ENCODE measurements around the gene GRIA1.

The GRIA1 gene

GRCh38 chr5:153659039-153659736 is 168.7 kb downstream of the GRIA1 start:
- DNase-seq (ENCODE audit: low read depth in 3 of 3): no peak

DNA sequence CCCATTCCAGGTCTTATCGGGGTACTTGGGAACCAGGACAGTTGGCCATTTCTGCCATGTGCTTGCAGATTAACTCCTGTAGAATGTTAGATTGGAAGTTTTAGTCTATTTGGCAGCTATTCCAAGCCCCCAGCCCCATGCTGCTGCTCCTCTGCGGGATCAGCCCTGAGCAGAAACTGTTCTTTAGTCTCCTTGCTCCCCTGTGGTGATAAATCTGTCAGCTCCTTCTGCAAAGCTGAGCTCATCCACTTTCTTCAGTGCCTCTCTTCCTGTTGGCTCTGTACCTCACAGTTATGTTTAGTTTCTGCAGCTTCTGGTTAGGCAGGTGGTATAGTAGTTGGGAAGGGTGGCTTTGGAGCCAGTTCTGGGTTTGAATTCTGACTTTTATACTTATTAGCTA is 170.4 kb downstream of the GRIA1 start:
- no peak for DNase-seq (ENCODE audit: low read depth in 3 of 3)

GRCh38 chr5:153661897-153662296 is 171.4 kb downstream of the GRIA1 start:
- no peak for DNase-seq (ENCODE audit: low read depth in 3 of 3)

DNA sequence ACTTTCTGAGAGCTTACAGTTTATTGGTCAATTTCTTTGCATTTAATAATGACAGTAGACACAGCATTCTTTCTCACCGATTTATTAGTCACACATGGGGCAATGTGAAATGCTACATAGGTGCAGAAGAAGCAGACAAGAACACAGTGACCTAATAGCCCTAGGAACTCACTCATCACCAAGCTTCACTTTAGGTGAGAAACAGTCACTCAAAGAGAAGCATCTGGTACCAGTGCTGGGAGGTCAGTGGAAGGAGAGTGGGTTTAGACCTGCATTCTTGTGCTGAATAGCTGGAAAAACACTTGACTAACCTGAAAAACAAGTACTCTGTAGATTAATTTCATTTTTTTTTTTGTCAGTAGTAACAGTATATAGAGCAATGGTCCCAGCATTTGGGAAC is 179.6 kb downstream of the GRIA1 start:
- DNase-seq (ENCODE audit: low read depth in 3 of 3): no peak

- no peak for DNase-seq (ENCODE audit: low read depth in 3 of 3)
These were observed 181.3 kb downstream of the GRIA1 start for GRCh38 chr5:153671653-153672346.

DNA sequence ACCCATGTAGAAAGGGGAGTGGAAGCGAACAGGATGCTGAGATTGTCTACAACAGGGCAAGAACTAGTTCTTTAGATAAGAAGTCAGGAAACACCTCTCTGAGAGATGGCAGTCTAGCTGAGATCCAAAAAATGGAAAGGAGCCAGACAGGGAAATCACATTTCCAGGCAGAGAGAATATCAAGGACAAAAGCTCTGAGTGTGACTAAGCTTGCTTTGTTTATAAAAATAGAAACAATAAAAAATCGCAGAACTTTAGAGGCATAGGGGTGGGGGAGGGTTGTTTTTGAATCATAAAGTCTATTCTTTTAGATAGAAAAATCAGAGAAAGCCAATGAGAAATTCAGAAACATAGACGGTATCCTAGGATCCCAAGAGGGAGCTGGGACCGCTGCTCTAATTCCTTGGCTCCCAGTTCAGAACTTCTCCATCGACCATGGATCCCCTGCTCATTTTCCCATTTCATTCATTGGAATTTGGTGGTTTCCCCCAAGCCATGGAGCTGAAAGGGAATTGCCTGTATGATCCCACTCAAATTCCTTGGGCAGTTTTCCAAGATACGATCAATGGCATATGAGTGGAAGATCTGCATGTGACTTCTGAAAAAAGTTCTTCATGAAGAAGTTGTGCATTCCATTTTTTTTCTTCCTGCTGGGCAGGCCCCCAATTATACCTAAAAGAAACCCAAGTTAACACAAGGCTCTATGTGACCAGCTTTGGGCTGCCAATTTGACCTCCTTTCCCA is 182.0 kb downstream of the GRIA1 start:
- no peak for DNase-seq (ENCODE audit: low read depth in 3 of 3)

GRCh38 chr5:153674356-153674755 is 183.9 kb downstream of the GRIA1 start:
- no peak for DNase-seq (ENCODE audit: low read depth in 3 of 3)

GRCh38 chr5:153676406-153676805 is 185.9 kb downstream of the GRIA1 start:
- DNase-seq (ENCODE audit: low read depth in 3 of 3): no peak

DNA sequence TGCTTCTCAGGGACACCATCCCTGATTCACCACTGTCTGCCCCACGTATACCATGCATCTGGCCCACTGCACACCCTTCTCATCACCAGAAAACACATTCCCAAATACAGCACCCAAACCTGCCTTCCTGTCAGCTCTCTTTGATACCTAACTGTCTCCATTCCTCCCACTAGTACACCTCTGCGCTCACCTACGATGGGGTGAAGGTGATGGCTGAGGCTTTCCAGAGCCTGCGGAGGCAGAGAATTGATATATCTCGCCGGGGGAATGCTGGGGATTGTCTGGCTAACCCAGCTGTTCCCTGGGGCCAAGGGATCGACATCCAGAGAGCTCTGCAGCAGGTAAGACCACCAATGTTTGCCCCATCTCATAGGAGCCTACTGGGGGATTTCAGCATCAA is 186.4 kb downstream of the GRIA1 start:
- DNase-seq (ENCODE audit: low read depth in 3 of 3): no peak

DNA sequence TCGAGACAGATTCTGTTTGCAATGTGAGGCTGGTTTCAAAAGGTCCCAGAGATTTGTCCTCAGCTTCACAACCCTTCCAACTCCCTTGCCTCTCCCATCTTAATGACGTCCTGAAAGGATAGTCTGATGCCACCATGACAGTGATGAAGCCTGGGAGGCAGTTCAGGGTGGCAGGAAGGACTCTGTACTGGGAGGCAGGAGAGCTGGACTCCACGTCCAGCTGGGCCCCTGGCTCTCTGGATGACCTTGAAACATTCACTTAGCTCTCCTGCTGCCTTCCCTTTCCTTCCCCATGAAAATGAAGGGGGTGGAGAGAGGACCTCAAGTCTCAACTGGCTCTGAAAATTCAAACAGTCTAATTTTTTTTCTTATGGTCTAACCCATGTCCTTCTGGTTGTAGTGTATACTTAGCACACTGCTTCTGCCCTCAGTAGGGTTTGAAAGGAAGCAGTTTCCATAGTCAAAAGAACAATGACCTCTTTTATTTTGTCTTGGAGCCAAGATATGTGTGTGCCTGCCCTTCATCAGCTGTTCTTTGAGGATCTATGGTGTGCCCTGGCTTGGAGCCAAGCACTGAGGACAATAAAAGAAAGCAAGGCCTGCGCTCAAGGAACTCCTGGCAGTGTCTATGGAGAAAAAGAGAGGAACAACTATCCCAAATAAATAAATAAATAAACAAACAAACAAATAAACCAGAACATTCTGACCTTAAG is 188.3 kb downstream of the GRIA1 start:
- no peak for DNase-seq (ENCODE audit: low read depth in 3 of 3)

DNA sequence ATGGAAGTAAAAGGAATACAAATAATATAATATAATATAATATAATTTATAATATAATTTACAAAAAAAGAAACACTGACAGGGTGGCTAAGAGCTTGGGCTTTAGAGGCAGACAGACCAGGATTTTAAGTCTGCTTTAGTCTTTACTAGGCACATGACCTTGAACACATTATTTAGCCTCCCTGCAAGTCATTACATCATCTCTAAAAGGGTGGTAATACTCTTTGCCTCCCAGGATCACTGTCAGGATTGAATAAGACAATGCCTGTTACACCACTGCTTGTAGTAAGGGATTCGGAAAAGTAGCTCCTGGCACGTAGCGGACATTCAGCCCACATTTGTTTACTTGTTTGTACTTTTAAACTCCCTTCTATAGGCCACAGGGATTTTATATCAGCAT is 199.8 kb downstream of the GRIA1 start:
- no peak for DNase-seq (ENCODE audit: low read depth in 3 of 3)

- no peak for DNase-seq (ENCODE audit: low read depth in 3 of 3)
These were observed 205.8 kb downstream of the GRIA1 start for GRCh38 chr5:153696256-153696655.

GRCh38 chr5:153699035-153699434 is 208.6 kb downstream of the GRIA1 start:
- no peak for DNase-seq (ENCODE audit: low read depth in 3 of 3)

DNA sequence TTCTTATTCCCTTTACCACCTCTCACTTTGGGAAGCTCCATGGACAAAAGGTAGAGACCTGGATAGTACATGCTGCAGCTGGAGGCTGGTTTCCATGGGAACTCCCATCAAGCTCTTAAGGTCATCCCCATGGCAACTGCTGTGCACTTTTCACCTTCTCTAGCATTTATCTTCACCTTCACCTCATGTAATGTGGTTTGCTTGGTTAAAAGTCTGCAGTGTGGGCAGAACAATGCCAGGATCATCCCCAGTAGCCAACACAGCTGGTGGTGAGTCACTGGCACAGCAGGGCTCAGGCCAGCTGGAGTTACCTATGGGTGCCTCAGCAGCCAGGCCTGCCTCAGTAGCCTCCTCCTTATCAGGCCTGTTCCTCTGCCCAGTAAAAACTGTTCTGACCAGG is 210.5 kb downstream of the GRIA1 start:
- no peak for DNase-seq (ENCODE audit: low read depth in 3 of 3)

DNA sequence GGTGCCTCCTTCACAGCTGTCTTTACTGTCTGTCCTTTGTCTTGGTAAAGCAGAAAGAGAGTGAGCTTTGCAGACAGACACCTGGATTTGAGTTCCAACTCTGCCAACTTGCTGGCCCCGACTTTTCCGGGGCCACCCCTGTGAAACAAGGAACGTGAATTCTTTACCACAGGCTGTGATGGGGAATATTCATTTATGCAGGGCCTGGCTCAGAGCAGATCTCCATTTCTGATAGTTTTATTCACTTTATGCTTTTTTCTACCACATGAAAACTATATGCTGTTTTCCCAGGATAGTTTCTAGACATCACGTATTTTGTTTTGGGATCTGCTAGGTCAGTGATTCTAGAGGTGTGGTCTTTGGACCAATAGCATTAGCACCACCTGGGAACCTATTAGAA is 211.8 kb downstream of the GRIA1 start:
- DNase-seq (ENCODE audit: low read depth in 3 of 3): no peak

GRCh38 chr5:153704110-153704509 is 213.6 kb downstream of the GRIA1 start:
- DNase-seq (ENCODE audit: low read depth in 3 of 3): no peak

- DNase-seq (ENCODE audit: low read depth in 3 of 3): no peak
These were observed 217.2 kb downstream of the GRIA1 start for GRCh38 chr5:153707626-153708025.

GRCh38 chr5:153711755-153712154 is 221.3 kb downstream of the GRIA1 start:
- no peak for DNase-seq (ENCODE audit: low read depth in 3 of 3)

GRCh38 chr5:153712946-153713345 is 222.5 kb downstream of the GRIA1 start:
- no peak for DNase-seq (ENCODE audit: low read depth in 3 of 3)

DNA sequence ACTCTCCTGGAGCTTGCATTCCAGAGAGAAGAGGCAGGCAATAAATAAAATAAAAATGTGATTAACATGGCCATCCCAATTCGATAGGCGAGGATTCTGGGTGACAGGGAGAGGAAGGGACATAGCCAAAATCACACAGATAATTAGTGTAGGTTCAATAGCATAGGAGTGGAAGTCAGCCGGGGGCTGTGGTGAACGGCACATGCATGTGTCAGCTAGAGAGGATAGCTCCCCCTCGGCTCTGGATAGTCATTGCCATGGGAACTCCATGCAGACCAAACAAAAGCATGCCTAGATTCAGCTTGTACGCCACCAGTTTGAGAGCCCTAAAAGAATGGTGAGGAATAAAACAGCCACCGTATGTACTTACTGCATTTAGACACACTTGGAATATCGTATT is 223.5 kb downstream of the GRIA1 start:
- DNase-seq (ENCODE audit: low read depth in 3 of 3): no peak

GRCh38 chr5:153714798-153715197 is 224.3 kb downstream of the GRIA1 start:
- no peak for DNase-seq (ENCODE audit: low read depth in 3 of 3)

DNA sequence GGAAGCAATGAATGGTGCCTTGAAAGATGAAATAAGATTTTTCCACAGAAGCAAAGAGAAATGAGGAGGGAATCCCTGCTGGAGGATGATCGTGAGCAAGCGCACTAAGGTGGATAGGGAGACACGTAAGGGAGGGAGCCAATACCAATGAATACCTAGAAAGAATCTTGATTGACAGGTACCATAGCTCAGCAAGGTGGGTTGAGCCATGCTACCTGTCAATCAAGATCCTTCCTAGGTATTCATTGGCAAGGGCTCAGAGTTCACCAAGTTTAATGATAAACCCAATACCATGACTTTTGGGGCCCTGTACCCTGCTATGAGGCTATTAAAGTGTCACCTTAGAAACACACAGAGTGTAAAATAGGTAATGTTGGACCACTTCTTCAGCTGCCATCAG is 226.8 kb downstream of the GRIA1 start:
- no peak for DNase-seq (ENCODE audit: low read depth in 3 of 3)

All from stimulated activated CD4-positive, alpha-beta T cell treated with anti-CD3 and anti-CD28 coated beads, TNF-alpha, amount 100 ng/mL, for 4 hours (primary cell).